Trophoblast cell (in vitro differentiated cells and primary cell): ENCODE data around the gene SCN1A.

ENCODE experiments used
- DNase-seq, 2 donors: peaks; one replicate each; pipeline ENCODE4 v3.0.0-alpha.2; 2016
- H2AFZ ChIP-seq: 2 replicates; pipeline ENCODE4 v1.6.1; 2013; ENCODE audit warnings: low read length, moderate library complexity, mild to moderate bottlenecking; ENCODE audit not compliant: insufficient read depth, poor library complexity
- H2AK5ac ChIP-seq: 2 replicates; pipeline ENCODE4 v1.6.1; 2013; ENCODE audit warnings: mild to moderate bottlenecking, low read length
- H2BK120ac ChIP-seq: 2 replicates; pipeline ENCODE4 v1.6.1; 2013; ENCODE audit warnings: low read length, mild to moderate bottlenecking, moderate library complexity; ENCODE audit not compliant: insufficient read depth, poor library complexity
- H2BK12ac ChIP-seq: 2 replicates; pipeline ENCODE4 v1.6.1; 2013; ENCODE audit warnings: mild to moderate bottlenecking, low read length, moderate library complexity
- H2BK5ac ChIP-seq: 2 replicates; pipeline ENCODE4 v1.6.1; 2013; ENCODE audit warnings: low read length, low read depth, moderate library complexity, mild to moderate bottlenecking; ENCODE audit not compliant: poor library complexity
- H3K14ac ChIP-seq: 2 replicates; pipeline ENCODE4 v1.6.1; 2013; ENCODE audit warnings: mild to moderate bottlenecking, low read length
- H3K18ac ChIP-seq: 2 replicates; pipeline ENCODE4 v1.6.1; 2013; ENCODE audit warnings: mild to moderate bottlenecking, low read length
- H3K23ac ChIP-seq: 2 replicates; pipeline ENCODE4 v1.6.1; 2013; ENCODE audit warnings: low read length
- H3K27ac ChIP-seq: 2 replicates; pipeline ENCODE4 v1.5.1; 2013; ENCODE audit warnings: low read depth, mild to moderate bottlenecking, inconsistent platforms, low read length, moderate library complexity
- H3K27me3 ChIP-seq: 2 replicates; pipeline ENCODE4 v1.6.1; 2013; ENCODE audit warnings: inconsistent platforms, mild to moderate bottlenecking, low read length, moderate library complexity; ENCODE audit not compliant: insufficient read depth
- H3K36me3 ChIP-seq, 2 experiments: 1 replicate in 1 of 2; 2 replicates in 1 of 2; pipeline ENCODE4 v1.6.1; 2013; ENCODE audit warnings: low read length in 2 of 2, mild to moderate bottlenecking in 2 of 2, moderate library complexity in 1 of 2; ENCODE audit not compliant: insufficient read depth in 2 of 2, control insufficient read depth in 1 of 2
- H3K4ac ChIP-seq: 2 replicates; pipeline ENCODE4 v1.6.1; 2013; ENCODE audit warnings: low read depth, mild to moderate bottlenecking, low read length, moderate library complexity
- H3K4me1 ChIP-seq, 2 experiments: 1 replicate in 1 of 2; 2 replicates in 1 of 2; pipeline ENCODE4 v1.6.1; 2013; ENCODE audit warnings: low read length in 2 of 2, mild to moderate bottlenecking in 2 of 2, moderate library complexity in 1 of 2; ENCODE audit not compliant: insufficient read depth in 2 of 2, control insufficient read depth in 1 of 2
- H3K4me2 ChIP-seq: 2 replicates; pipeline ENCODE4 v1.6.1; 2013; ENCODE audit warnings: inconsistent platforms, mild to moderate bottlenecking, low read length, moderate library complexity
- H3K4me3 ChIP-seq: 2 replicates; pipeline ENCODE4 v1.5.1; 2013; ENCODE audit warnings: mild to moderate bottlenecking, low read depth, low read length, inconsistent platforms
- H3K79me1 ChIP-seq: one replicate; pipeline ENCODE4 v1.6.1; 2013; ENCODE audit warnings: low read length
- H3K79me2 ChIP-seq: 2 replicates; pipeline ENCODE4 v1.6.1; 2013; ENCODE audit warnings: low read length, mild to moderate bottlenecking; ENCODE audit not compliant: control insufficient read depth, insufficient read depth, poor library complexity
- H3K9ac ChIP-seq: 2 replicates; pipeline ENCODE4 v1.6.1; 2013; ENCODE audit warnings: mild to moderate bottlenecking, low read length
- H3K9me3 ChIP-seq: 2 replicates; pipeline ENCODE4 v1.6.1; 2013; ENCODE audit warnings: low read depth, mild to moderate bottlenecking, control low read depth, inconsistent platforms, low read length; ENCODE audit not compliant: insufficient read depth
- H4K12ac ChIP-seq: 2 replicates; pipeline ENCODE4 v1.6.1; 2013; ENCODE audit warnings: low read depth, mild to moderate bottlenecking, low read length, moderate library complexity
- H4K8ac ChIP-seq: 2 replicates; pipeline ENCODE4 v1.6.1; 2013; ENCODE audit warnings: low read depth, mild to moderate bottlenecking, low read length, moderate library complexity
- H4K91ac ChIP-seq: one replicate; pipeline ENCODE4 v1.6.1; 2013; ENCODE audit warnings: low read depth, mild to moderate bottlenecking, low read length, moderate library complexity
- WGBS: extraction: QIAGEN DNeasy Blood & Tissue Kit; methylation state at CpG from one replicate; pipeline ENCODE4 v1.1.7; 2013; ENCODE audit warnings: missing lambda C conversion rate; ENCODE audit not compliant: insufficient read length, insufficient coverage; ENCODE audit errors: extremely low coverage; 5-methylcytosine and 5-hydroxymethylcytosine counted together

SCN1A gene

DNA sequence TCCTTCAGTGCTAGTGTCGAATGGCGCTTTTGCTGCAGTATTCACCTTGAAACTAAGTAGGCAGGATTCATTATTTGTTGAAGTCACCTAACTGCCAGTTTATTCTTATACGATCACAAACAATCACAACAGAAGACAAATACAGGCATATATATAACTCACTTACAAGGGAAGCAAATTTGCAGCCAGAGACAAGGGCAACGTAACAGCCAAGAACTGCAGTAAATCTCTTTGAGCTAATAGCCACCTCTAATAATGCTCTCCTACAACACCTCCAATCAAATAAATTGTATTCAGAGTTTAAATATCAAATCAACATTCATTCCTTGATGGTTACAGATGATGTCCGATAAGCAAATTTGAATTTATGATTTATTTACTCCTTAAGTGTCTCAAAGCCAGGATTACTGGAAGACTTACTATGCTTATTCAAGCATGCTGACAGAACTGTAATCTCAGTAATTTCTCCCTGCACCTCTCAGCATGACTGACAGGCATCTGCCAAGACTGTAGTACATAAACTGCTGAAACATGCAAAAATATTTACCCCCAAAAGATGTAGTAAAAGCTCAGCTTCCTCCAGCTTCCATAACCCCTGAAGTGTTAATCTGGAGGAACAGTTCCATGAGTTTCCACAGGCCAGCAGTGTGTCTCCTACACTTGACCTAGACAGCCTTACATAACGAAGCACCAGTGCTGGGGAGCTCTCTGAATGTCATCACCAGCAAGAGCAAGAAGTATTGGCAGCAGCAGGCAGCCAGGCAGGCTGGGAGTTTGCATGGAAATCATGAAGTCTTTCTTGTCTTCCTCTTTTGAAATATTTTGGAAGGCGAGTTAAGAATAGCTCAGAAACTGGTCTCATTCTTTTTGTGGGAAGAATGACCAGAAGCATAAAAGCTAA, 20.9 kb upstream of the SCN1A start:
- Histone ChIP-seq H2BK5ac (no peak overlapping the region), H2AFZ (no peak overlapping the region), H3K4me1 (no peaks in the 10 kb centered on the region), H4K12ac (no peak overlapping the region), H3K9me3 (no peaks in the 10 kb centered on the region), H3K27me3 (no peaks in the 10 kb centered on the region), H4K8ac (no peak overlapping the region), H3K23ac (no peak overlapping the region), H2BK12ac (no peak overlapping the region), H3K36me3 (no peaks in the 10 kb centered on the region), H4K91ac (no peak overlapping the region), H3K27ac (no peak overlapping the region), H3K4me2 (no peak overlapping the region), H3K4ac (no peak overlapping the region), H3K18ac (no peak overlapping the region), H3K79me2 (no peaks in the 10 kb centered on the region), H3K14ac (no peak overlapping the region), H3K4me3 (no peak overlapping the region), H3K79me1 (no peaks in the 10 kb centered on the region), H2AK5ac (no peak overlapping the region), H3K9ac (no peak overlapping the region), H2BK120ac (no peak overlapping the region)
- no peak for DNase-seq
- WGBS, result no CpG with 5 or more reads among the region's 7 CpGs

DNA sequence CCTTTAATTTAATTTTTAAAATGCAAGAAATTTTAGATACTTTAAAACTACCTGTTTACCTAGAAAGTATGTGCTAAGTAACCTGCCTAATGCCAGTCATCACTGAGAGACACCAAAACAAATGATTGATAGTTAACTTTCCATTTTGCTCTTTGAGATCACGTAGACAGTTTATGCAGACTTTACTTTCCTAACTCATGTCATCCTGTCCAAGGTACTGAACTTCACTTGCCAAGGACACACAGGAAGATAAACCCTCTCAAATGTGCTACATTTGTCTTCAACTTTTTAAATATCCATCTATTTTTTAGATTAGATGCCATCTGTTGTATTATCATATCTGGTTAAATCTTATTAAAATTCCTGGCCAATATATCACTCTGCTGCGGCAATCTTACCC, 20.1 kb upstream of the SCN1A start:
- no peak overlapping the region for H3K9ac ChIP-seq
- H3K27me3 ChIP-seq, result no peaks in the 10 kb centered on the region
- H3K4me2 ChIP-seq, result no peak overlapping the region
- no peak overlapping the region for H4K12ac ChIP-seq
- no peaks in the 10 kb centered on the region for H3K79me2 ChIP-seq
- no peak overlapping the region for H2BK5ac ChIP-seq
- no peaks in the 10 kb centered on the region for H3K4me1 ChIP-seq
- H3K23ac ChIP-seq, result no peak overlapping the region
- H3K79me1 ChIP-seq, result no peaks in the 10 kb centered on the region
- H3K18ac ChIP-seq, result no peak overlapping the region
- H3K4me3 ChIP-seq, result no peak overlapping the region
- no peak overlapping the region for H4K91ac ChIP-seq
- no peak overlapping the region for H2AK5ac ChIP-seq
- H3K27ac ChIP-seq, result no peak overlapping the region
- DNase-seq, result no peak
- no peak overlapping the region for H2AFZ ChIP-seq
- H2BK12ac ChIP-seq, result no peak overlapping the region
- H4K8ac ChIP-seq, result no peak overlapping the region
- no peaks in the 10 kb centered on the region for H3K9me3 ChIP-seq
- H2BK120ac ChIP-seq, result no peak overlapping the region
- WGBS, result no CpG with 5 or more reads among the region's 2 CpGs
- no peak overlapping the region for H3K14ac ChIP-seq
- no peaks in the 10 kb centered on the region for H3K36me3 ChIP-seq
- no peak overlapping the region for H3K4ac ChIP-seq

DNA sequence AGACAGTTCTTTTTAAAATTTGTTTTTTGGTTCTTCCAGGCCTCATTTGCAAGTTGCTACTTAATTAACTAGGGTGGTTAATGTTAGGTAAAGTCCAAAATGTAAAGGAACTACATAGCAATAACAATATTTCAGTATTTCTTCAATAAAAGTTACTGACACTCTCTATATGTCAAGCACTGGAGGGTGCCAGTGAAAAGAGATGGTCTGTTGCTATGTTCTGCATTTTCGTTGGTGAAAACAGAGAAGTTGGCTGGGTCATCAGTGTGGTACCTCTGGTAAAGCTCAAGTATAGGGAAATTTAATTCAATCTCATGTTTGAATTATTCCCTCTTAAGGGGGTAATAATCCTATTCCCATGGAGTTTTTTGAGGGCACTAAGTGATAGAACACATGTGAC, 16.3 kb upstream of the SCN1A start:
- Histone ChIP-seq H3K36me3 (no peaks in the 10 kb centered on the region), H3K18ac (no peak overlapping the region), H4K12ac (no peak overlapping the region), H2AFZ (no peak overlapping the region), H3K4me1 (no peaks in the 10 kb centered on the region), H3K9ac (no peak overlapping the region), H3K79me2 (no peaks in the 10 kb centered on the region), H4K8ac (no peak overlapping the region), H3K4me2 (no peak overlapping the region), H3K79me1 (no peaks in the 10 kb centered on the region), H2AK5ac (no peak overlapping the region), H3K4ac (no peak overlapping the region), H3K9me3 (no peaks in the 10 kb centered on the region), H4K91ac (no peak overlapping the region), H2BK120ac (no peak overlapping the region), H2BK5ac (no peak overlapping the region), H3K27ac (no peak overlapping the region), H3K4me3 (no peak overlapping the region), H3K23ac (no peak overlapping the region), H2BK12ac (no peak overlapping the region), H3K14ac (no peak overlapping the region), H3K27me3 (no peaks in the 10 kb centered on the region)
- DNase-seq, result no peak
- WGBS, result no CpG with 5 or more reads among the region's 1 CpG

DNA sequence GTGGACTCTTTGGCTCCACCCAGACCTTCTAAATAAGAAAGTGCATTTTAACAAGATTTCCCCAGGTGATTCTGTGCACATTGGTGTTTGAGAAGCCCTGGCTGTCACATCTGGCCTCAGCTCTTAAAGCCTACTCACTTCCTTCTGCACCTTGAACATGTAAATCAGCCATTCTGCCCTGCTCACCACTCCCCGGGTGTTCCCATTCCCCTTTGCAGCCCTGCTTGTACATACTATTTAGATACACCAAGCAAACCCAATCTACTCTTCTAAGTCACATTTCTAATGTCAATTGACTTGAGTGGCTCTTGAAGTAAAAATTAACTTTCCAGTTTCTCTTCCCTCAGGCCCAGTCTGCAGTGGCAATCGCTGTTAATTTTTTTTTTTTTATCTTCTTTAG, 13.1 kb upstream of the SCN1A start:
- Histone ChIP-seq H3K79me1 (no peaks in the 10 kb centered on the region), H3K36me3 (no peaks in the 10 kb centered on the region), H3K4me3 (no peak overlapping the region), H3K4ac (no peak overlapping the region), H3K23ac (no peak overlapping the region), H3K9me3 (no peaks in the 10 kb centered on the region), H4K91ac (no peak overlapping the region), H2BK120ac (no peak overlapping the region), H2AFZ (no peak overlapping the region), H2AK5ac (no peak overlapping the region), H3K79me2 (no peaks in the 10 kb centered on the region), H2BK5ac (no peak overlapping the region), H3K14ac (no peak overlapping the region), H3K27me3 (no peaks in the 10 kb centered on the region), H3K4me1 (no peaks in the 10 kb centered on the region), H4K12ac (no peak overlapping the region), H3K4me2 (no peak overlapping the region), H4K8ac (no peak overlapping the region), H3K9ac (no peak overlapping the region), H3K18ac (no peak overlapping the region), H2BK12ac (no peak overlapping the region), H3K27ac (no peak overlapping the region)
- no CpG with 5 or more reads among the region's 2 CpGs for WGBS
- no peak for DNase-seq
